Osteocyte (in vitro differentiated cells): ENCODE measurements around the gene PRKCQ. TPM values are rescaled to one million over a fixed set of nuclear protein-coding genes. Genes with fewer than 3 reads are reported as not detected.

ENCODE experiments used
- DNase-seq: peaks from one replicate; pipeline ENCODE4 v3.0.0; 2021; ENCODE audit warnings: mixed read lengths; ENCODE audit not compliant: unreplicated experiment; ENCODE audit errors: extremely low spot score
- H3K27ac Mint-ChIP-seq: one replicate; pipeline ENCODE4 v1.8.0; 2021; ENCODE audit warnings: mild to moderate bottlenecking, mixed read lengths; ENCODE audit not compliant: unreplicated experiment
- H3K27me3 Mint-ChIP-seq: one replicate; pipeline ENCODE4 v1.8.0; 2021; ENCODE audit warnings: mixed read lengths; ENCODE audit not compliant: unreplicated experiment
- H3K36me3 Mint-ChIP-seq: one replicate; pipeline ENCODE4 v1.8.0; 2021; ENCODE audit warnings: mixed read lengths; ENCODE audit not compliant: unreplicated experiment
- H3K4me1 Mint-ChIP-seq: one replicate; pipeline ENCODE4 v1.8.0; 2021; ENCODE audit warnings: mixed read lengths; ENCODE audit not compliant: unreplicated experiment
- H3K4me3 Mint-ChIP-seq: one replicate; pipeline ENCODE4 v1.8.0; 2021; ENCODE audit warnings: mild to moderate bottlenecking, moderate library complexity, mixed read lengths; ENCODE audit not compliant: unreplicated experiment
- H3K9me3 Mint-ChIP-seq: one replicate; pipeline ENCODE4 v1.8.0; 2021; ENCODE audit warnings: mixed read lengths; ENCODE audit not compliant: unreplicated experiment
- total RNA-seq: library from RNA; stranded (reverse); gene quantifications from 2 replicates; pipeline ENCODE4 v1.2.1, GENCODE V29; 2021
- TF ChIP-seq, protein P1 (sequence below): fragments of 200-600 bp; sonication (generic); IDR thresholded peaks from 2 replicates; pipeline ENCODE4 v1.5.0; 2021; ENCODE audit warnings: antibody characterized with exemption, mild to moderate bottlenecking, moderate library complexity

PRKCQ gene
- total RNA-seq, 1 donor from 2014 or later = 0.11 TPM

DNA sequence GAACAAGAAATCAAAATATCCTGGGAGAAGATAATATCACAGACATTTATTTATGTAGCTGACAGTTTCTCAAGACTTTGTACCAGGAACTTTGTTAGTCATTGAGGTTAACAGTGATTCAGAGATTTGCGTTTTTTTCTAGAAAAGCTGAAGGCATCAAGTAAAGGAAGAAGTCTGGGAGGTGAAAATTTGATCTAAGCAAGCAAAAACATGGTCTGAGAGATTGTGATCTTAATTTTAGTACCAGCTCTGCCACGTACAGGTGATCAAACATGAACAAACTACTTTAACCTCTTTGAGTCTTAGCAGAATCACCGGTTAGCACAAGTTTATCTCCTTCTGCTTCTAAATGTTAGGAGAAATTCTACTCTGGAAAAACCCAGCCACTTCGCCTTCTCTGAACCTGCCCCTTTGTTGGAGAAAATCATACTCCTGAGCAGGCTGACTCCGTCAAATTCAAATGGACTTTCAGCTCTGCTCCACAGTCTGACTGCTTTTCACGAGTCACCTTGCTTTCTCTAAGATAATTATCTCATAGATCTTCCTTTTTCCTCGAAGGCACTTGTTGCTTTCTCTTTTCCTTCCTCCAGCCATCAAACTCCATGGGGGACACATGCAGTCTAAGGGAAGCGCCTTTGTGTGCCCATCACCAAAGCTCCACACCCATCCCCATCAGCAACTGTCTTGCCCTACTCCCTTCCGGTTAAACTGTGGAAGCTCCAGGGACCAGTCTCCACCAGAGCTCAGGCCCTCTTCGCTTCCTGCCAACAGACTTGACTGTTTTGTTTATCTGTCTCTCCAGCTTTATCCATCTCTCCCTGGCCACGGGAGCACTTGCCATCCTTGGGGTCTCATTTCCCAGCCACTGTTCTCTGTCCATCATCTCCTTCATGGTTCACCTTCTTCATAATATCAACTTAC lies 86.3 kb downstream of the PRKCQ start:
- Mint-ChIP-seq H3K27ac (no peak overlapping the region), H3K4me3 (no peak overlapping the region), H3K27me3 (peaks cover 3% of the 10 kb centered on the region), H3K4me1 (no peaks in the 10 kb centered on the region), H3K36me3 (no peaks in the 10 kb centered on the region), H3K9me3 (no peaks in the 10 kb centered on the region)
- DNase-seq = no peak
- TF ChIP-seq, protein P1, sequence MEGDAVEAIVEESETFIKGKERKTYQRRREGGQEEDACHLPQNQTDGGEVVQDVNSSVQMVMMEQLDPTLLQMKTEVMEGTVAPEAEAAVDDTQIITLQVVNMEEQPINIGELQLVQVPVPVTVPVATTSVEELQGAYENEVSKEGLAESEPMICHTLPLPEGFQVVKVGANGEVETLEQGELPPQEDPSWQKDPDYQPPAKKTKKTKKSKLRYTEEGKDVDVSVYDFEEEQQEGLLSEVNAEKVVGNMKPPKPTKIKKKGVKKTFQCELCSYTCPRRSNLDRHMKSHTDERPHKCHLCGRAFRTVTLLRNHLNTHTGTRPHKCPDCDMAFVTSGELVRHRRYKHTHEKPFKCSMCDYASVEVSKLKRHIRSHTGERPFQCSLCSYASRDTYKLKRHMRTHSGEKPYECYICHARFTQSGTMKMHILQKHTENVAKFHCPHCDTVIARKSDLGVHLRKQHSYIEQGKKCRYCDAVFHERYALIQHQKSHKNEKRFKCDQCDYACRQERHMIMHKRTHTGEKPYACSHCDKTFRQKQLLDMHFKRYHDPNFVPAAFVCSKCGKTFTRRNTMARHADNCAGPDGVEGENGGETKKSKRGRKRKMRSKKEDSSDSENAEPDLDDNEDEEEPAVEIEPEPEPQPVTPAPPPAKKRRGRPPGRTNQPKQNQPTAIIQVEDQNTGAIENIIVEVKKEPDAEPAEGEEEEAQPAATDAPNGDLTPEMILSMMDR = no peak

DNA sequence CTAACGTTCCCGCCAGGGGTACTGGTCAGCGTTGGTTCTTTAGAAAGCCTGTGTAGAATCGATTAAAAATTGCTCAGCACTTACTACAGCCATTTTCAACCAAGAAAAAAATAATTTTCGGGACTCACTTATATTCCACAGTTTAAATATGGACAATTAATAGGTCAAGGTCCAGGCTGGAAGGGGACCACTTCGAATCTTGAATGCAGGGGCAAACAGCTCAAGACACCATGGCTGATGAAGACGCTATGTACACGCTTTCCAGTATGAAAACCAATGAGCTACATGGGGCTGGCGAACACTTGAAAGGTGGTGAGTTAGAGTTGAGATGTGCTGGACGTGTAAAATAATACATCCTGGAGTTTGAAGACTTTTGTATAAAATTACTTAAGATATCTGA lies 87.2 kb downstream of the PRKCQ start:
- H3K27ac Mint-ChIP-seq = no peak overlapping the region
- H3K9me3 Mint-ChIP-seq = no peaks in the 10 kb centered on the region
- no peaks in the 10 kb centered on the region for H3K27me3 Mint-ChIP-seq

DNA sequence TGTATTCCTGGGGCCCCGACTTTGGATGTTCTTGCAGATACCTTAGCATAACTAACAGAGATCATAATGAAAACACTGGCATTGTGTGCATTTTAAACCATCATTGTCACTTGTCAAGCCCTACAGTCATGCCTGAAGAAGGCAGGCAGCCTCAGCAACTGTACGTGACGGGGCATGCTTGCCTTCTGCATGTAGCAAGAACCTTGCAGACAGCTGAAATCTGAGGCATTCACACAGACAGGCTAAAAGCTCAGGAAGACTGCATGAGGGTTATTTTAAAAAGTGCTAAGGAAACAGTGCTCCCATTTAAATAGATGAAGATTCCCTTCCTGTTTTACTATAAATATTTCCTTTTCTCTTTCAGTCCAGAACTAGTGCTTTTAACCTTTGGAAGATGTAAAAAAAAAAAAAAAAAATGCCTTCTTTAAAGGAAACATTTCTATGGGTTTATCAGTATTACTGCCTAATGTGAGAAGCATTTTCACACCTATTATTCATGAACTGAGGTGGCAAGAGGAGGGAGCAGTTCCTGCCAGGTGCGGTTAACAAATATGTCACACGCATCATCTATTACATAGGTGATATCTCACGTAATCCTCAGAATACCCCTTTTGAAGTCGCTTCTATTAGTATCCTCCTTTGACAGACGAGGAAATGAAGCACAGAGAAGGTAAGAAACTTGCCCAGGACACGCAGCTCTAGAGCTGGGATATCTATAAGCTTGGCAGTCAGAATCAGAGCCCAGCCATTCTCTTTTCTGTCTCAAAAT lies 88.1 kb downstream of the PRKCQ start:
- Mint-ChIP-seq H3K27me3 (no peaks in the 10 kb centered on the region), H3K4me1 (no peaks in the 10 kb centered on the region), H3K27ac (no peak overlapping the region), H3K36me3 (no peaks in the 10 kb centered on the region), H3K4me3 (no peak overlapping the region), H3K9me3 (no peaks in the 10 kb centered on the region)
- TF ChIP-seq, protein P1 = no peak
- no peak for DNase-seq

More for the DNA sequence above, 87.2 kb downstream of the PRKCQ start:
- Mint-ChIP-seq H3K36me3 (no peaks in the 10 kb centered on the region), H3K4me3 (no peak overlapping the region), H3K4me1 (no peaks in the 10 kb centered on the region)
- TF ChIP-seq, protein P1 = no peak
- DNase-seq = no peak

GRCh38 chr10:6490614-6491013 lies 89.5 kb downstream of the PRKCQ start:
- DNase-seq = no peak
- Mint-ChIP-seq H3K27me3 (no peaks in the 10 kb centered on the region), H3K27ac (no peak overlapping the region), H3K4me1 (no peaks in the 10 kb centered on the region), H3K9me3 (no peaks in the 10 kb centered on the region), H3K36me3 (no peaks in the 10 kb centered on the region), H3K4me3 (no peak overlapping the region)
- TF ChIP-seq, protein P1 = no peak

DNA sequence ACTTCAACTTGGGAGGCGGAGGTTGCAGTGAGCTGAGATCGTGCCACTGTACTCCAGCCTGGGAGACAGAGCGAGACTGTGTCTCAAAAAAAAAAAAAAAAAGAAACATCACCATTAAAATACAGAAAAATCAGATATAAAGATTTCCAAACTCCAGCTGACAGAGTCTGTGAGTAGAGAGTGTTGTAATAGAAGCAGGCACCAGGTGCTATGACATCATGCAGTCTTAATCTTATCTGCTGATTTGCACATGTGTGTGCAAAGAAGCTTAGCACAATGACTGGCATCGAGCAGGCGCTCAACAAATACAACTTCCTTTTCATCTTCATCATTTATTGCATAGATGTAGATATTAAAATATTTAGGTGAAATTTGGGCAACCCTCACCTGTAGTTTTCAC lies 92.2 kb downstream of the PRKCQ start:
- Mint-ChIP-seq H3K4me1 (no peaks in the 10 kb centered on the region), H3K36me3 (no peaks in the 10 kb centered on the region), H3K27ac (no peak overlapping the region), H3K4me3 (no peak overlapping the region), H3K9me3 (no peaks in the 10 kb centered on the region), H3K27me3 (no peaks in the 10 kb centered on the region)
- TF ChIP-seq, protein P1 = no peak
- no peak for DNase-seq
